K562 (cell line): Measurements from ENCODE around the gene MMP28. TPM values are rescaled to one million over a fixed set of nuclear protein-coding genes. Genes with fewer than 3 reads are reported as not detected.

Experiments used
- ATAC-seq: fragments of 200-7000 bp; cut with Tn5 transposase; 3 replicates; pipeline ENCODE4 v1.9.1; 2020; ENCODE audit warnings: moderate library complexity
- BruUV-seq: library from RNA; stranded (reverse); fragments of 400-500 nt; replicated peaks from 2 replicates; lab custom pipeline; 2021; lab: Mats Ljungman, UMichigan
- CTCF ChIA-PET: fragments of 300-600 bp; formaldehyde crosslinking; extraction: SDS; loops from one replicate; lab custom pipeline; 2021; ENCODE audit warnings: low intra/inter-chr PET ratio; lab: Yijun Ruan, JAX
- POLR2A ChIA-PET: fragments of 300-600, 350-650 bp; sonication (Branson Sonifier 250); formaldehyde crosslinking; extraction: SDS; loops from one replicate; lab custom pipeline; 2021; ENCODE audit warnings: antibody characterized with exemption, inconsistent platforms; lab: Yijun Ruan, JAX
- DNase-seq, 4 experiments: peaks; one replicate each; pipeline versions ENCODE4 v3.0.0 to v3.0.0-alpha.2; 2011 to 2018; ENCODE audit warnings: low spot score in 3 of 4, mixed read lengths in 3 of 4; ENCODE audit errors: extremely low read depth in 1 of 4
- FAIRE-seq: peaks from 2 replicates; lab custom pipeline; 2011; peaks lifted over from hg19 to GRCh38; lab: Jason Lieb, UNC
- H2AFZ ChIP-seq: 2 replicates; pipeline ENCODE4 v1.6.0; 2011; ENCODE audit warnings: low read depth, low read length, control low read depth, inconsistent platforms
- H3K27ac ChIP-seq: fragments of 200-600 bp; 3 replicates; pipeline ENCODE4 v1.8.0; 2011; ENCODE audit warnings: low read depth, mild to moderate bottlenecking, control low read depth, inconsistent platforms, low read length, moderate library complexity, mixed read lengths; ENCODE audit errors: extremely low read depth
- H3K27me3 ChIP-seq, 2 experiments: fragments of 300-600 bp in 1 of 2; 2 replicates in 1 of 2; 3 replicates in 1 of 2; pipeline versions ENCODE4 v1.6.0 to v1.8.0; 2011; ENCODE audit warnings: inconsistent platforms in 2 of 2, low read length in 2 of 2, mild to moderate bottlenecking in 1 of 2, mixed read lengths in 1 of 2, moderate library complexity in 1 of 2; ENCODE audit not compliant: control insufficient read depth in 2 of 2, insufficient read depth in 2 of 2
- H3K36me3 ChIP-seq: fragments of 300-600 bp; 3 replicates; pipeline ENCODE4 v1.8.0; 2011; ENCODE audit warnings: mild to moderate bottlenecking, low read length, inconsistent platforms; ENCODE audit not compliant: control insufficient read depth, insufficient read depth
- H3K4me1 ChIP-seq, 2 experiments: fragments of 200-600 bp in 1 of 2; replicated peaks in 1 of 2; 2 replicates in 1 of 2; 3 replicates in 1 of 2; pipeline versions ENCODE4 v1.5.1 to v1.8.0; 2011; ENCODE audit warnings: inconsistent platforms in 2 of 2, low read length in 2 of 2, mild to moderate bottlenecking in 1 of 2, mixed read lengths in 1 of 2, moderate library complexity in 1 of 2; ENCODE audit not compliant: control insufficient read depth in 2 of 2, insufficient read depth in 2 of 2
- H3K4me2 ChIP-seq: 2 replicates; pipeline ENCODE4 v1.6.1; 2011; ENCODE audit warnings: low read length, control low read depth, inconsistent platforms, mixed read lengths; ENCODE audit not compliant: insufficient read depth
- H3K4me3 ChIP-seq: fragments of 200-600 bp; sonication (generic), shearing (Covaris generic); 2 replicates; pipeline ENCODE4 v1.5.1; 2016; ENCODE audit warnings: control low read depth, inconsistent platforms
- H3K79me2 ChIP-seq: fragments of 200-600 bp; 3 replicates; pipeline ENCODE4 v1.8.0; 2011; ENCODE audit warnings: low read length, inconsistent platforms; ENCODE audit not compliant: control insufficient read depth, insufficient read depth
- H3K9ac ChIP-seq, 2 experiments: 2 replicates each; pipeline versions ENCODE4 v1.6.0 to v1.6.1; 2011; ENCODE audit warnings: low read depth in 2 of 2, low read length in 2 of 2, control low read depth in 1 of 2, inconsistent platforms in 1 of 2, mild to moderate bottlenecking in 1 of 2, mixed read lengths in 1 of 2; ENCODE audit not compliant: insufficient read depth in 1 of 2
- H3K9me1 ChIP-seq: one replicate; pipeline ENCODE4 v1.6.0; 2011; ENCODE audit warnings: inconsistent platforms, mild to moderate bottlenecking, low read length, moderate library complexity; ENCODE audit not compliant: control insufficient read depth, insufficient read depth
- H3K9me3 ChIP-seq: replicated peaks from 2 replicates; pipeline ENCODE4 v1.5.1; 2011; ENCODE audit warnings: low read depth, low read length, inconsistent platforms; ENCODE audit not compliant: control insufficient read depth, insufficient read depth
- H4K20me1 ChIP-seq: replicated peaks from 2 replicates; pipeline ENCODE4 v1.6.1; 2011; ENCODE audit warnings: low read length, inconsistent platforms, mixed read lengths; ENCODE audit not compliant: control insufficient read depth, insufficient read depth
- BCOR ChIP-seq: fragments of 450-650 bp; IDR thresholded peaks from 2 replicates; pipeline ENCODE4 v1.6.1; 2016
- KDM1A ChIP-seq, 2 experiments: fragments of 450-650 bp; IDR thresholded peaks; 2 replicates each; pipeline ENCODE4 v1.6.1; 2016; ENCODE audit warnings: mild to moderate bottlenecking in 2 of 2
- RBM25 ChIP-seq: fragments of 200-400 bp; formaldehyde crosslinking; IDR thresholded peaks from 2 replicates; pipeline ENCODE4 v1.6.1; 2018; ENCODE audit warnings: low read length, low read depth, moderate library complexity; ENCODE audit not compliant: severe bottlenecking
- WGBS: fragments of 100-300 bp; shearing (Covaris generic); methylation state at CpG from one replicate; pipeline ENCODE4 v1.1.6; 2016; ENCODE audit warnings: low coverage, mixed read lengths; ENCODE audit not compliant: insufficient coverage; ENCODE audit errors: missing lambda C conversion rate; 5-methylcytosine and 5-hydroxymethylcytosine counted together
- in situ Hi-C: fragments of 300-500 bp; cut with MboI; formaldehyde crosslinking; loops from 4 replicates; pipeline ENCODE4 v1.15.0; 2018; ENCODE audit warnings: inconsistent platforms, mixed read lengths
- intact Hi-C: fragments of 100-400 bp; cut with micrococcal nuclease; formaldehyde crosslinking; loops from 2 replicates; pipeline ENCODE4 v1.14.2; 2022
- polyA plus RNA-seq, 8 experiments: library from polyadenylated mRNA; depleted of rRNA in 4 of 8; stranded (reverse) in 5 of 8; unstranded in 3 of 8; fragments of >200 nt; fragmentation: Nextera tagmentation in 2 of 8; fragmentation: Illumina TruSeq in 1 of 8; extraction: Ambion mirVana in 2 of 8; extraction: Trizol in 1 of 8; gene quantifications; 2 replicates each; pipeline versions ENCODE4 v1.2.1 to v1.2.3, GENCODE V29; 2011 to 2014; ENCODE audit warnings: inconsistent platforms in 1 of 8, missing spikeins in 1 of 8
- total RNA-seq, 7 experiments: library from RNA; depleted of rRNA in 6 of 7; stranded (reverse); fragments of >200 nt in 6 of 7; fragmentation: Illumina TruSeq in 2 of 7; extraction: Trizol in 2 of 7; gene quantifications; 2 replicates each; pipeline versions ENCODE4 v1.2.1 to v1.2.3, GENCODE V29; 2011 to 2021; ENCODE audit warnings: low replicate concordance in 1 of 7
- TF ChIP-seq, protein P1 (sequence below), 2 experiments: fragments of 450-650 bp; IDR thresholded peaks; 2 replicates each; pipeline ENCODE4 v1.6.1; 2016

The MMP28 gene
- total and polyA plus RNA-seq, 9 of the 15 experiments (the other 6 are each of a cell fraction or from before 2014, with no cell fraction given): not detected

DNA sequence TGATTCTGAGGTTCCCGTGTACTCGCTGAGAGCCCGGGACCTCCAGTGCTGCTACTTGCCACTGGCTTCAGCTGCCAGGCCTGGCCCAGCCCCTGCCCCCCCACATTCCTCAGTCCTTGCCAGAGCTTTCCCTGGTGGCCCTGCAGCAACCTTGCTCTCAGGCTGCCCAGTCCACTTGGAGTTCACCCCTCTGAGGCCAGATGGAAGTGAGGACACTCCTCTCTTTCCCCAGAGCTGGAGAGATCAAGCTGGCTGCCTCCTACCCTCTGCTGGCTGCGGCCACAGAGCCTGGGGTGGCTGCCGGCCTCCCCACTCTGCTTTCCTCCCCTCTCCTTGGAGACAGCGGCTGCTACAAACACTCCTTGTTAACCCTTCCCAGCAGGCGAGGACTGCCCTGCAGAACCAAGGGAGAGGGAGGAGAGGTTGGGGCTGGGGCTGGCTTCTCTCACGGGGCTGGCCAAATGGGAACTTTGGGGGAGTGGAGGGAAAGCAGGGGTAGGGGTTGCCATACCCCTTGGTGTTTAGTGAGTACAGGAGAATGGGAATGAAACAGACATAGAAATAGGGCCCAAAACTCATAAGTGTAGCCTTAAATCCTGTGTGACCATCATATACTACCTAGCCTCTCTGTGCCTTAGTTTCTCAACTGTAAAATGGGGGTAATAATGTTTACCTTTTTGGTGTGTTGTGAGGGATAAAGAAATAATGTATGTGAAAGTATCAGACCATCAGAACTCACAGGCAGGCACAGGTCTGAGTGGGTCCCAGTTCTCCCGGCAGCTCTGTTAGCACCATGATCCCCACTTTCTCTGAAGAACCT, 42.3 kb downstream of the MMP28 start, which contains the start of gene GAS2L2:
Gene GAS2L2 (minus strand): TSS at position 295 of the 820 bp plus-strand sequence. CDS start 389 bp downstream, outside the sequence.
- H3K27me3 ChIP-seq: peaks cover 7 to 44% of the 10 kb centered on the region in 2 experiments; a peak in 3 of 5 replicates
- no peaks in the 10 kb centered on the region for H3K9me3 ChIP-seq
- H2AFZ ChIP-seq: no peak within 1 kb of the TSS
- 0 out of 4 replicates have a peak, but pooled peaks of 1 of the 2 experiments have one; percentile 19 for TF ChIP-seq KDM1A (IDR thresholded peaks at IDR 0.05)
- peak; percentile 62 for TF ChIP-seq RBM25
- peak; percentile 59; the same call in 1 of the 2 replicates for TF ChIP-seq BCOR
- TF ChIP-seq, protein P1, sequence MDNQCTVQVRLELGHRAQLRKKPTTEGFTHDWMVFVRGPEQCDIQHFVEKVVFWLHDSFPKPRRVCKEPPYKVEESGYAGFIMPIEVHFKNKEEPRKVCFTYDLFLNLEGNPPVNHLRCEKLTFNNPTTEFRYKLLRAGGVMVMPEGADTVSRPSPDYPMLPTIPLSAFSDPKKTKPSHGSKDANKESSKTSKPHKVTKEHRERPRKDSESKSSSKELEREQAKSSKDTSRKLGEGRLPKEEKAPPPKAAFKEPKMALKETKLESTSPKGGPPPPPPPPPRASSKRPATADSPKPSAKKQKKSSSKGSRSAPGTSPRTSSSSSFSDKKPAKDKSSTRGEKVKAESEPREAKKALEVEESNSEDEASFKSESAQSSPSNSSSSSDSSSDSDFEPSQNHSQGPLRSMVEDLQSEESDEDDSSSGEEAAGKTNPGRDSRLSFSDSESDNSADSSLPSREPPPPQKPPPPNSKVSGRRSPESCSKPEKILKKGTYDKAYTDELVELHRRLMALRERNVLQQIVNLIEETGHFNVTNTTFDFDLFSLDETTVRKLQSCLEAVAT (IDR thresholded peaks at IDR 0.05): no peak
- TF ChIP-seq, all 486 proteins: peak for 3
- WGBS: 10% methylated on average over 7 of the region's 9 CpGs
- in situ Hi-C loops (loop anchor here (10.0 kb wide), 1 partner anchor 588 kb away; no protein-coding TSS in a partner anchor), intact Hi-C loops (no loop called here)
- ATAC-seq (peak; percentile 26; the same call in 2 of the 3 replicates), DNase-seq (no peak), FAIRE-seq (no peak)
- Histone ChIP-seq H3K79me2 (no peaks in the 10 kb centered on the region), H4K20me1 (no peaks in the 10 kb centered on the region), H3K36me3 (no peaks in the 10 kb centered on the region), H3K9me1 (no peaks in the 10 kb centered on the region), H3K9ac (peak within 1 kb of the TSS in 1 of 2 experiments; percentile 10; a peak in 1 of 4 replicates), H3K4me3 (no peak within 1 kb of the TSS), H3K4me1 (peaks cover 11 to 21% of the 10 kb centered on the region in 2 experiments; a peak in 4 of 5 replicates), H3K27ac (no peak within 1 kb of the TSS), H3K4me2 (no peak within 1 kb of the TSS)
- no TSS peak for BruUV-seq
- ChIA-PET CTCF (no interaction called here), POLR2A (no interaction called here)
